Activated naive CD4-positive, alpha-beta T cell treated with anti-CD3 and anti-CD28 coated beads, Interleukin-2, amount 50 U/mL, for 16 hours (primary cell): ENCODE data around the gene IQGAP2.
"Not testable (repeated sequence)": the region's sequence is repeated elsewhere in the genome, so short reads cannot be mapped to it uniquely, and the experiment has no call there.

ENCODE experiments used
- DNase-seq: peaks from one replicate; pipeline ENCODE4 v3.0.0-alpha.2; 2020

IQGAP2 gene

DNA sequence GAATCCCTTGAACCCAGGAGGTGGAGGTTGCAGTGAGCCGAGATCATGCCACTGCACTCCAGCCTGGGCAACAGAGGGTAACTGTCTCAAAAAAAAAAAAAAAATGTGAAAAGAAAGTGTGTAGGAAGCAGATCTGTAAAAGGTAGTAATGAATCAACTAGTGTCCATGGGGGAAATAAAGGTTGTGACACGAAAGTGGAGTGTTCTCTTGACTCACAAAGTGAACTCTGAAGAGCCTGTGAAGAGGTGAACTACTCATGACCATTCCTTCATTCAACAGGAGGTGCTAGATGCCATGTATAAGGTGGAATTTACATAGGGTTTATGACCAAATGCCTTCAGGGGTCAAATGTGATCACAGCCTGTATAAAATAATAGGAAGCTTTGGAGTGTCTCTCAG lies 12.8 kb downstream of the IQGAP2 start:
- no peak for DNase-seq

DNA sequence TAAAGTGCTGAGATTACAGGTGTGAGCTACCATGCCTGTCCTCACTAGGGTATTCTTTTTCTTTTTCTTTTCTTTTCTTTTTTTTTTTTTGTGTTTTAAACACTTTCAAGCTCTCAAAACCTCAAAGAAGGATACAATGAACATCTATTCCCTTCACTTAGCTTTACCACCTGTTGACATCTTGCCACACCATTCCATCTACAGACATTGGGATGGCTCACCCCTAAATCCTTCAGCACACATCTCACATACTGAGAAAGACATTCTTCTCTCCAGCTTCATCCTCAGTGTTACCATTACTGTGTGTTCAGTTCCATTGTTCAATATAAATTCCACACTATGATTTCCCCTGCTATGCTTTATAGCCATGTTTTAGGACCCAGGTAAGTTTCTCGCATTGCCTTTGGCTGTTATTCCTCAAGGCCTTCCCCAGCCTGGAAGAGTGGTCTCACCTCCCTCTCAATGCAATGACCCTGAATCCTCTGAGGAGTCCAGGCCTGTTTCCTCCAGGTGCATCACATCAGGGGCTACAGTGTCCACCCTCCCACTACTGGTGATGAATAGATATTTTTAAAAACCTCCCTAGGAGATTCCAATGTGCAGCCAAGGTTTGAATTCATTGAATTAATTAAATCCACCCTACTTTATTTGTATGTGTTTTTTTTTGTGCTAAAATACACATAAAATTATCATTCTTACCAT lies 16.7 kb downstream of the IQGAP2 start:
- no peak for DNase-seq

DNA sequence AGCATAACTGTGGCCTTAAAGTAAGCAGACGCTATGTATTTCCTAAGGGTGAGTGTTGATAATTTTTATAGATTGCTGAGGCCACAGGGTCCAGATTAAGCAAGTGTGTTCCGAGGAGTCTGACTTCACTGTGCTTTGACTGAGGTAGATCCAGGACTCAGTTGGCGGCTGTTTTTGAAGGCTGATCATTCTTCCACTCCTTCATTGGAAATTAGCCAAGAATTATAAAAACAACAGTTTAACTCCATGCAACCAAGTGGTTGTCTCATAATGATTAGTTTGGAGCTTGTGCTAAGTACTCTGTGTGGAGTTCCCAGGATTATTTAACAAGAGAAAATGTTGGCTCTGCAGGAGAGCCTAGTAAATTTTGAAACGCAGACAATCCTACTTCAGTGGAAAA lies 19.1 kb downstream of the IQGAP2 start:
- no peak for DNase-seq

DNA sequence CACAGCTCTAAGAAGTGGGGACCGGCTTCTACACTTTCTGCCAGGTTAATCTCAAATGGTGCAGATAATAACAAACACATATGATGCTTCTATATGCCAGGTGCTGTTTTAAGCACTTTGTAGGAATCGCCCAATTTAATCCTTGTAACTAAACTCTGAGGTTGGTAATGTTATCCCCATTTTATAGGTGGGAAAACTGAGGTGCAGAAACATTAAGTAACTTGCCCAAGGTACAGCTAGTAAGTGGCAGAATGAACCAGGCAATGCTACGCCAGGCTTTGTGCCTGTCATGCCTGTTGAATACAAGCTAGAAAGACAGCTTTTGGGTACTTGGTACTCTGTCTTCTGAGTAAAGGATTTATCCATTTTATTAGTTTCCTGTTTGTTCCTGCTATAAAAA lies 19.7 kb downstream of the IQGAP2 start:
- DNase-seq = no peak

DNA sequence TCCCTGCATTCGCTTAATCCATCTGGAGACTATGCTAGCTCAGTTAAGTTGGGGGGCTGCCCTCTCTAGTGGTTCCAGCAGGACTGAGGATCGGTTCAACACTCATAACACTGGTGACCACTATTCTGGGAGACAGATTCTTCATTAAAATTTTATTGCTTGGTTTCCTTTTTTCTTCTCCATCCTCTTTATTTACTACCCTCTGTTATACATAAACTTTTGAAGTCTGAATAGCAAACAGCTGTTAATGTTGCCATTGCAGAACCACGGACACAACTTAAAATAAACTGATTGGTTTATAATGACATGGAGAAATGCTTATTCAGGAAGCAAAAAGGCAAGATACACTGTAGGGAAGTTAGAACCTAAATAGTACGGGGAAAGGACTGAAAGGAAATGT lies 22.1 kb downstream of the IQGAP2 start:
- no peak for DNase-seq

DNA sequence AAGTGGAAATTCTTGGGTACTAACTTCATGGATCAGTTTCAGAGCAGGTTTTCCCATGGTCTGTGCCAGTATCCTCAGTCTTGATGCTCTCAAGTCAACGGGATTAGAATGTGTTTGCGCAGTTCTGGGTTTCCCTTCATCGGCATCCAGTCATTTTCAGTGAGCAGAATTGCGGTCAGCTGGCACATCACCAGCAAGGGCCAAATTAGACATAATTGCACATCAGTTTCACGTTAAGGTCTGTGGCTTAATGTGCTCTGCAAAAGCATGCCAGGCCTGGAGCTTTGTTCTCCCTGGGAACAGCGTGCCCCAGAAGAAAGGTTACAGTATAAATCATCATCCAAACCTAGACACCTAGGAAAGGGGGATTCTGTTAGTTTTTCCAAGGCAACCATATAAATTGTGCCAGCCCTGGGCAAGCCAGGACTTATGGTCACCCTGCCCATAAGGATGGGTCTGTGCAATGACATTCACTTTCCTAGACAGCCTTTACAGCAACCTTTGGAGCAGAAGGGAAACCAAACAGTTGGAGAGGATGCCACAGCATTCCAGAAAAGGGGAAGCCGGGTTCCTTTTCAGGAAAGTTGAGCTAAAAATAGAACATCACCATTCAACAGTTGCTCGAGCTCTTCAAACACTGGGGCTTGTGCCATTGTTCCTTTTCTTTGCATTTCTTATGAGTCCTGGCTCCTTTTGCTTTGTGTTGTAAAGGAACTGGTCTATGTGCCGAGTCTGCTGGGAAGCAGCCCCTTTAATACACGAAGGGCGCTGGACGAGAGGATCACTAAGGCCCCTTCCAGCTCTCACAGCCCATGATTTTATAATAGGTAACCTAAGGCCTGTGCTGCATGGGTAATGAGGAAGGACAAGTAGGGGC lies 23.1 kb downstream of the IQGAP2 start:
- no peak for DNase-seq

DNA sequence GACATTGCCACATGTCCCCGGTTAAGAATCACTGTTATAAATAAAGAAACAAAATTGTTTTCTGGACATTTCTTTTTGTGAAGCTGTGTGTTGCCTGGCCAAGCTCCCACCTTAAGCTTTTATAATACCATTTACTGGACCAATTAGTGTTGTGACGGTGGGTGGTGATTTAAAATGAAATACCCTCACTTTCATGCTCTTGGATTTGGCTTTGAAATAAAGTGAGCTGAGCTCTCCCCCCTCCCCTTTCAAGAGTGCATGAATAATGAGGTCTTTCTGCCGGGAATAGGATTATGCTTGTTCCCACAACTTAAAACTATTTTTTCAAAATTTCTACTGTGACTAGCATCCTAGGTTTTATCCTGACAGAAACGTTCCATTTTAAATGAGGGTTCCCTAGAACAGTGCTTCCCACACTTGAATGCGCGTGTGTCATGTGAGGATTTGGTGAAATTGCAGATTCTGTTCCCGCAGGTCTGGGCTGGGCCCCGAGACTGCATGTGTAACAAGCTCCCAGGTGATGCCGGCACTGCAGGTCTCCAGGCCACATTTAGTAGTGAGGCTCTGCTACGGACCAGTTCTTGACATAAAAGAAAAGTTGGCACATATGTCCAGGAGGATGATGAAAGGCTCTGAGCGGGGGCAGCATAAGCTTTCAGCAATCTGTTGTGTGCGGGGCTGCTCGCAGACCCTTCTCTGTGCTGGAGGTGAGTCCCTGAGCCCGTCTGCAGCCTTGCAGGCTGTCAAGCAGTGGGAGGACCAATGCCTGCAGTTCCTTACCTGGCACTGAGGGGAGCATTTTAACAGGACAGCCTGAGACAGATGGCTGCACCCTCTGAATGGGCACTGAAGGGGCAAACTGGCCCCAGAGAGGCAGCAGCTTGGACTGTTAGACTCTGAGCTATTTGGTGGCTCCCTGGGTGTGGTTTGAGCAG lies 24.4 kb downstream of the IQGAP2 start:
- DNase-seq = no peak

DNA sequence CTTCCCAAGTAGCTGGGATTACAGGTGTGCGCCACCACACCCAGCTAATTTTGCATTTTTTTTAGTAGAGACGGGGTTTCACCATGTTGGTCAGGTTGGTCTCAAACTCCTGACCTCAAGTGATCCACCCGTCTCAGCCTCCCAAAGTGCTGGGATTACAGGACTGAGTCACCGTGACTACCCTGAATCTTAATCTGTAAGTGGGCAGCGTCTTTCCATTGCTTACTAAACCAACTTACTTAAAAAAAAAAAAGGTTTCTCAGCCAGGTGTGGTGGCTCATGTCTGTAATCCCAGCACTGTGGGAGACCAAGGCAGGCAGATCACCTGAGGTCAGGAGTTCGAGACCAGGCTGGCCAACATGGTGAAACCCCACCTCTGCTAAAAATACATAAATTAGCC lies 25.5 kb downstream of the IQGAP2 start:
- DNase-seq = not testable (repeated sequence)

DNA sequence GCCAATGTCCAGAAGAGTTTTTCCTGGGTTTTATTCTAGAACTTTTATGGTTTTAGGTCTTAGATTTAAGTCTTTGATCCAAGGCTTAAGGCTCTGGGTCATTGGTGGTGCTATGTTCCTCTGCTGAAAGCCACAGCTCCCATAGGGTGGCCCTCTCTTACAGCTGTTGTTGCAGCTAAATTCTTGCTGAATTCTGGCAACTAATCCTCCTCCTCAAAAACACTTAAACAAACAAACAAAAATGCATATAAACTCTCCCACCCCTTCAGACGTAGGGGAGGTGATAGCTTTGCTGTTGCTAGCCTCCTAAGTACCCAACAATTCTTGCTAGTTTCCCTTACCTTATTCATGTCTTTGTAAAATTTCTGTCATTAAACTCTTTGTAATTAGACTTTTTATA lies 30.2 kb downstream of the IQGAP2 start:
- DNase-seq = no peak

DNA sequence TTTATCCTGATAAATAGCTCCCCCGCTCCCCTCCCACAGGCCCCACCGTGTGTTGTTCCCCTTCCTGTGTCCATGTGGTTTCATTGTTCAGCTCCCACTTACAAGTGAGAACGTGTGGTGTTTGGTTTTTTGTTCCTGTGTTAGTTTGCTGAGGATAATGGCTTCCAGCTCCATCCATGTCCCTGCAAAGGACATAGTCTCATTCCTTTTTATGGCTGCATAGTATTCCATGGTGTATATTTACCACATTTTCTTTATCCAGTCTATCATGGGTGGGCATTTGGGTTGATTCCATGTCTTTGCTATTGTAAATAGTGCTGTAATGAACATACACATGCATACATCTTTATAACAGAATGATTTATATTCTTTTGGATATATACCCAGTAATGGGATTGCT lies 34.4 kb downstream of the IQGAP2 start:
- DNase-seq = not testable (repeated sequence)

DNA sequence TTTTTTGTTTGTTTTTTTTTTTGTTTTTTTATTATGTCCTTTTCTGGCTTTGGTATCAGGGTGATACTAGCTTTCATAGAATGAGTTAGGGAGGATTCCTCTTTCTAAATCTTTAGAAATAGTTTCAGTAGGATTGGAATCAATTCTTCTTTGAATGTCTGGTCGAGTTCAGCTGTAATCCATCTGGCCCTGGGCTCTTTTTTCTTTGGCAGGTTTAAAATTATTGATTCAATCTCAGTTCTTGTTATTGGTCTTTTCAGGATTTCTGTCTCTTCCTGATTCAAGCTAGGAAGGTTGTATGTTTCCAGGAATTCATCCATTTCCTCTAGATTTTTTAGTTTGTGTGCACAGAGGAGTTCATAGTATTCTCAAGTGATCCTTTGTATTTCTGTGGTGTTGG lies 34.9 kb downstream of the IQGAP2 start:
- no peak for DNase-seq

DNA sequence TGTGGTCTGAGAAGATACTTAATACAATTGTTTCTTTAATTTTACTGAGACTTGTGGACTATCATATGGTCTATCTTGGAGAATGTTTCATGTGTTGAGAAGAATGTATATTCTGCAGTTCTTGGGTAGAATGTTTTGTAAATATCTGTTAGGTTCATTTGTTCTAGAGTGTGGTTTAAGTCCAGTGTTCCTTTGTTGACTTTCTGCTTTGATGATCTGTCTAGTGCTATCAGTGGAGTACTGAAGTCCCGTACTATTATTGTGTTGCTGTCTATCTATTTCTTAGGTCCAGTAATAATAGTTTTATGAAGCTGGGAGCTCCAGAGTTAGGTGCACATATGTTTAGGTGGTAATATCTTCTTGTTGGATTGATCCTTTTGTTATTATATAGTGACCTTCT lies 36.1 kb downstream of the IQGAP2 start:
- no peak for DNase-seq

DNA sequence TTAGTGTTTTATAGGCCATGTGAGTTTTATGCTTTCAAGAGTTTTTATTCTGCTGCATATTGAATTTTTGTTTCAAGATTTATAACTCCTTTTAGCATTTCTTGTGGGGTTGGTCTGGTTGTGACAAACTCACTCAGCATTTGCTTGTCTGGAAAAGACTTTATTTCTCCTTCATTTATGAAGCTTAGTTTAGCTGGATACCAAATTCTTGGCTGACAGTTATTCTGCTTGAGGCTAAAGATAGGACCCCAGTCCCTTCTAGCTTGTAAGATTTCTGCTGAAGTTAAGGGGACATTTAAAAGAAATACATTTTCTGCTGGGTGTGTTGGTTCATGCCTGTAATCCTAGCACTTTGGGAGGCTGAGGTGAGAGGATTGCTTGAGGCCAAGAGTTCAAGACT lies 36.8 kb downstream of the IQGAP2 start:
- DNase-seq = no peak

DNA sequence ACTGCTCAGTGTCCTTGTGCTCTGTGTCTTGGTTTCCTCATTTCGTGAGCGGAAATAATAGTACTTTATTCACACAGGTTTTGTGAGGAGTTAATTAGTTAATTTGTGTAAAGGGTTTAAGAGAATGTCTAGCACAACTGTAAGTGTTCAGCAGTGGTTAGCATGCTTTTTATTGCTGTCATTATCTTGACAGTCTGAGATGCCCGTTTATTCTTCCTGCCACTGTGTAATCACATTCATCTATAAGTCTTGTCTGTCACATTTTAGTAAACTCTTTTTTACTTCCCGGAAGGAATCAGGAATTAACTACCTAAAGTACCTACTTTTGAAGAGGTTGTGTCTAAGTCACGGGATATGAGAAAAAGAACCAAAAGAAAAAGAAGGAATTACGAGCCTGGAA lies 38.0 kb downstream of the IQGAP2 start:
- DNase-seq = no peak

DNA sequence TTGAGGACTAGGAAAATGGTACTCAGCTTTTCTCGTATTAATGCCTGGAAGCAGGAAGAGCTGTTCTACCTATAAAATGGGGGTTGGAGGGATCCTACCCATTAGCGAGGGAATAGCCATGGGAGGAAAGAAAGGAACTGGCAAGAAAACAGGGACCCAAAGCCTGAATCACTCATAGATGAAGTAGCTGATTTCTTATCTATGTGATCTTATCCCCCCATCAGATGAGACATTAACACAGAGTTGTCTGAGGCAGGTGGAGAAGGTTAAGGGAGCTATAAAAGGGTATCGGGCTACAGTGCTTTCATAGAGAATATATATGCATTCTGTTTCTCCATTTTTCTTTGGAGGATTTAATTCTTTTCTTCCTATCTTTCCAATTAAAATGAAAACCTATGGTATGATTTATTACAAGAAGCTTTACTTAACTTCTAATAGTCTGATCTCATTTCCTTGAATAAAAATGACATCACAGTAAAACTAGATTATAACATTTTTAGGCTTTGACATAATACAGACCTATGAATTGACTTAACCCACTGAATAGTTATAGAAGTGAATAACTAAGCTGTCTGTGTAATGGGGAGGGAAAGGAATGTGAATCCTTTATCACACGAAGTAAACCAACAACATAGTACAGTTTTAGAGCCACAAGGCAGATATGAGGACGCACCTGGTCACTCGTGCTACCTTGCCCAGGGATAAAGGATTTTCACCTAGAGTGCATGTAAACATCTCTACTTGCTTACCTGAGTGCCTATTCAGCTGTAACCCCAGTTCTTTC lies 39.0 kb downstream of the IQGAP2 start:
- DNase-seq = no peak

DNA sequence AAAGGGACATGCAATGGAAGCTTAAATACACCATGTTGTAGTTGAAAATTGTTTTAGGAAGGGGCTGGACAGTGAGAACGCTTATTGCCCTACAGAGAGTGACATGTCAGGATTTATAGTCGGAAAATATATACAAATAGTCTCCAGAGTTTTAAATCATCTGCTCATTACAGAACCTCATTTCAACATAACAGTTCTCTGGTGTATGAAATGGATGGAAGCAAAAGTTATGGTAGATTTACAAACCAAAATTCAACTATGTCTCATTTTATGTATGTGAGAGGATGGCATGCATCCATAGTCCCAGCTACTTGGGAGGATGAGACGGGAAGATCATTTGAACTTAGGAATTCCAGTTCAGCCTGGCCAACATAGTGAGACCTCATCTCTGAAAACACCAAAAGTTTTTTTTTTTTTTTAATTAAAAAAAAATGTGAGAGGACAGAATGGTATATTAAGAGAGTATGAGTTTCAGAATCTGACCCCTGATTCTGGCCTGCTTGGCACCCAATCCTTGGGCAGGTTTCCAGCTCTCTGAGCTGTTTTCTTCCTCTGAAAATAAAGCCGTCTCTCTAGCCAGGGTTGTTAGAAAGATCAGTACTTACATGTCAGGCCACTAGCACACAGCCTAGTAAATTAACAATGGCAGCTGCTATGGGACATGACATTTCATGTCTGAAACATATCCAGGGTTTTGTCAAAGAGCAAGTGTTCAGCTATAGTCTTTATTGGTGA lies 40.1 kb downstream of the IQGAP2 start:
- no peak for DNase-seq

DNA sequence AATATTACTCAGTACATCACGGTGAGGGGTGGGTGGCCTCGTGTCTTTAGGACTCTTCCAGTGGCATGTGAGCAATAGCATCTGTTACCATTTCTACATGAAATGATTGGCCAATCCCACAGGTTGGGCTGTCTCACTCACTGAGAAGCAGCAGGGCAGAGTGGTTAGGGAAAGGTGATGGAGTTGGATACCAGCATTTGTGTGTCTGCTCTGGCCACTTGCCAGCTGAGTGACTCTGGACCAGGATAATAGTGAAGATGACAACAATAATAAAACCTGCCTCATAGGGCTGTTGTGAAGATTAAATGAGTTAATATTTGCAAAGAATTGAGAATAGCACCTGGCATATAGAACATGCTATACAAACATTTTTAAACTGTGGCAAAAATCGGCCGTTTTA lies 42.0 kb downstream of the IQGAP2 start:
- DNase-seq = no peak

DNA sequence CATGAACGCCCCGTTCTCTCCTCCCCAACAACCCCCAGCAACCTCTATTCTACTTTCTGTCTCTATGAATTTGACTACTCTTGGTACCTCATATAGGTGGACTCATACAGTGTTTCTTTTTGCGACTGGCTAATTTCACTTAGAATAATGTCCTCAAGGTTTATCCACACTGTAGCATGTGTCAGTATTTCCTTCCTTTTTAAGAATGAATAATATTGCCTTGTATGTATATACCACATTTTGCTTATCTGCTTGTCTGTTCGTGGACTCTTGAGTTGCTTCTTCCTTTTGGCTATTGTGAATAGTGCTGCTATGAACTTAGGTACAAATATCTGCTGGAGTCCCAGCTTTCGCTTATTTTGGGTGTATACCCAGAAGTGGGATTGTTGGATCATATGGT lies 42.7 kb downstream of the IQGAP2 start:
- DNase-seq = no peak

DNA sequence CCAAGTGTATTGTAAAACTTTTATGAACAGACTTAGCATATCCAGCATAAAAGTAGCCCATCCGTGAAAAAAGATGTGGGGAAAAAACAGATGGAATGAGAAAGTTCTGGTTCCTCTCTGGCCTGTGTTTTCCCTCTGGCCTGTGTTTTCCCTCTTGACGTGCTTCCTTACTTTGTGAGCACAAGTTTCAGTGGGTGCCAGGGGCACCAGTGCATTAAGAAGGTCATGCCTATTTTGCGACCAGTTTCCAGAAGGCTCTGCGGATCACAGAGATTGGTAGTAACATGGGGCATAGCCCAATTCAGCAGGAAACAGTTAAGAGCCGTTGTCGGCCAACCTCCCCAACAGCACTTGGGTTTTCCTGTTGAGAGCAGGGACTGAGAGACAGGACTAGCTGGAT lies 43.7 kb downstream of the IQGAP2 start:
- no peak for DNase-seq

DNA sequence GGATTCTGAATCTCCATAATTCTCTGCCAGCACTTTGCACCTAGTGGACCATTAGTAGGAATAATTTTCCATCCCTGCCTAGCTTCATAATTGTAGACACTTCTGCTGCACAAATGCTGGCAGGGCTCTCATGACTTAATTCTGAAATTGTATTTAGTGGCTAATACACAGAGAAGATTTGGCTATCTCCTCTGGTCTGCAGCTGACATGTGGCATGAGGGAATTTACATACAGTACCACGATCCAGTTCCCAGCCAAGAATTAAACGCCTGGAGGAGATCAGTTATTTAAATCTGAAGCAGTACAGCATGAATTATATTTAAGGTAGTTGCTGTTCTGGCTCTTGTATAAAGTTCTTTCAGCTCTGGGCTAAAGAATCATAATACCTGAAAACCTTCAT lies 46.5 kb downstream of the IQGAP2 start:
- DNase-seq = no peak

DNA sequence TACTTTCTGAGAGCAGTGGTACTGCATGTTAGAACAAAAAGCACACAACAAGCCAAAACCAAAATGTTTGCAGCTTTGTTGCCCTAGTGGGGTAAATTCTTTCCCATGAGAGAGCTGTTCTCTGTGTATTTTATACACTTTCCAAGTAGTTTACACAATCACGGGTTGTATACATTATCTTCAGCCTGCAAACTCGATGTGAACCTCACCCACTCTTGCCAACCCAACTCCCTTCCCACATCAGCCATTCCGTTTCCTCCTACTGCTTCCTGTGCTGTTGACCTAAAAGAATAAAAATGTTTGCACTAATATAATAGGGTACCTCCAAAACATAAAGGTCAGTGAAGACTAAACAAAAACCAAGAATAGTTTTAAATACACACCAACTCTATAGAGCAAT lies 47.0 kb downstream of the IQGAP2 start:
- DNase-seq = no peak
